Smooth muscle cell (in vitro differentiated cells): ENCODE data around the gene LPCAT2. TPM values are rescaled to one million over a fixed set of nuclear protein-coding genes. Genes with fewer than 3 reads are reported as not detected.

Source experiments
- DNase-seq: peaks from one replicate; lab custom pipeline; 2025; ENCODE audit not compliant: unreplicated experiment; lab: John Stamatoyannopoulos, UW
- H2AFZ ChIP-seq: fragments of 200-600 bp; sonication (generic); 2 replicates; pipeline ENCODE4 v1.6.0; 2016; ENCODE audit warnings: antibody characterized with exemption, low read depth, mild to moderate bottlenecking
- H3F3A ChIP-seq: fragments of 200-600 bp; sonication (generic); 2 replicates; pipeline ENCODE4 v1.6.0; 2017; ENCODE audit warnings: antibody characterized with exemption, low read depth
- H3K27ac ChIP-seq: fragments of 200-600 bp; sonication (generic); 2 replicates; pipeline ENCODE4 v1.5.1; 2016; ENCODE audit warnings: low read depth, mild to moderate bottlenecking
- H3K27me3 ChIP-seq: fragments of 200-600 bp; sonication (generic); 2 replicates; pipeline ENCODE4 v1.6.1; 2016; ENCODE audit warnings: low read depth, mild to moderate bottlenecking
- H3K36me3 ChIP-seq: fragments of 200-600 bp; sonication (generic); 2 replicates; pipeline ENCODE4 v1.5.1; 2016; ENCODE audit warnings: low read depth
- H3K4me1 ChIP-seq: fragments of 200-600 bp; sonication (generic); 2 replicates; pipeline ENCODE4 v1.5.1; 2016; ENCODE audit warnings: low read depth
- H3K4me2 ChIP-seq: fragments of 200-600 bp; sonication (generic); 2 replicates; pipeline ENCODE4 v1.6.0; 2016; ENCODE audit warnings: mild to moderate bottlenecking
- H3K4me3 ChIP-seq: fragments of 200-600 bp; sonication (generic); 2 replicates; pipeline ENCODE4 v1.5.1; 2016; ENCODE audit warnings: mild to moderate bottlenecking
- H3K79me2 ChIP-seq: fragments of 200-600 bp; sonication (generic); 2 replicates; pipeline ENCODE4 v1.6.0; 2016; ENCODE audit warnings: low read depth, mild to moderate bottlenecking
- H3K9ac ChIP-seq: fragments of 200-600 bp; sonication (generic); 2 replicates; pipeline ENCODE4 v1.6.0; 2016; ENCODE audit warnings: low read depth
- H3K9me3 ChIP-seq: fragments of 200-600 bp; sonication (generic); replicated peaks from 2 replicates; pipeline ENCODE4 v1.5.1; 2016; ENCODE audit warnings: low read depth
- H4K20me1 ChIP-seq: fragments of 200-600 bp; sonication (generic); 2 replicates; pipeline ENCODE4 v1.6.0; 2016; ENCODE audit warnings: low read depth
- CTCF ChIP-seq: fragments of 200-600 bp; sonication (generic); IDR thresholded peaks from 2 replicates; pipeline ENCODE4 v1.5.1; 2017; ENCODE audit warnings: borderline replicate concordance, mild to moderate bottlenecking, antibody characterized with exemption; ENCODE audit not compliant: insufficient read depth, poor library complexity, severe bottlenecking
- WGBS: methylation state at CpG from one replicate; pipeline ENCODE4 v1.1.7; 2016; ENCODE audit warnings: low lambda C conversion rate; 5-methylcytosine and 5-hydroxymethylcytosine counted together
- polyA plus RNA-seq: library from polyadenylated mRNA; unstranded; fragments of >200 nt; fragmentation: Nextera tagmentation; extraction: Ambion mirVana; gene quantifications from 2 replicates; pipeline ENCODE4 v1.2.1, GENCODE V29; 2016
- total RNA-seq: library from RNA; depleted of rRNA; stranded (reverse); fragments of >200 nt; gene quantifications from 2 replicates; pipeline ENCODE4 v1.2.3, GENCODE V29; 2014

The LPCAT2 gene
- total and polyA plus RNA-seq, 2 experiments from 2014 or later: 12.3 to 55.6 TPM

DNA sequence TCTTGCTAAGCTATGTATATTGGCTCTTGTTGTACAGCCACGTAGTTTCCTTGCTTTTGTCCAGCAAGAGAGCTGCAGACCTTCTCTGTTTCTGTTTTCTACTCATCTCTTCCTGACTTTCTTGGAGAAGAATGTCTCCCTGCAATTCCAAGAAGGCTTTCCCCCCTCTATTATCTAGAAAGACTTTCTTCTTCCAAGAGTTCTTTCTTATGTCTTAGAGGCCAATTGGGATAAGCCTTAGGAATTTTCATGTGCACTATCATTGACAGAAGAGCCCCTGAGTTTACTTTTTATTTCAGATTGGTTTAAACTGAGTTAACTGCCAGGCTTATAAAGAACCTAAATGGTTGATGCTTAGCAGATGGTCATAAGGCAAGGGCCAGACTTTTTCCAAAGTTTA lies 66.6 kb downstream of the LPCAT2 start:
- Histone ChIP-seq H3K9me3 (no peaks in the 10 kb centered on the region), H4K20me1 (no peaks in the 10 kb centered on the region), H3K4me2 (no peak overlapping the region), H3K4me3 (no peak overlapping the region), H3K36me3 (peaks cover 17% of the 10 kb centered on the region), H3K9ac (no peak overlapping the region), H3K4me1 (no peaks in the 10 kb centered on the region), H2AFZ (no peak overlapping the region), H3K27me3 (no peaks in the 10 kb centered on the region), H3K27ac (no peak overlapping the region), H3K79me2 (no peaks in the 10 kb centered on the region), H3F3A (no peaks in the 10 kb centered on the region)
- DNase-seq: no peak
- TF ChIP-seq CTCF: no peak
- 80% methylated on average over 1 of the region's 1 CpG for WGBS

GRCh38 chr16:55576384-55576783 lies 67.5 kb downstream of the LPCAT2 start:
- 88% methylated on average over 2 of the region's 2 CpGs for WGBS
- TF ChIP-seq CTCF: no peak
- Histone ChIP-seq H3K27ac (no peak overlapping the region), H3F3A (no peaks in the 10 kb centered on the region), H3K9ac (no peak overlapping the region), H3K36me3 (peaks cover 17% of the 10 kb centered on the region), H2AFZ (no peak overlapping the region), H3K9me3 (no peaks in the 10 kb centered on the region), H3K4me1 (no peaks in the 10 kb centered on the region), H3K4me3 (no peak overlapping the region), H3K4me2 (no peak overlapping the region), H3K79me2 (no peaks in the 10 kb centered on the region), H3K27me3 (no peaks in the 10 kb centered on the region), H4K20me1 (no peaks in the 10 kb centered on the region)
- DNase-seq: no peak

- Histone ChIP-seq H3K4me1 (no peaks in the 10 kb centered on the region), H3K9me3 (no peaks in the 10 kb centered on the region), H4K20me1 (no peaks in the 10 kb centered on the region), H3K27ac (no peak overlapping the region), H3K27me3 (no peaks in the 10 kb centered on the region), H3K36me3 (peaks cover 17% of the 10 kb centered on the region), H3K4me2 (no peak overlapping the region), H3K4me3 (no peak overlapping the region), H3K9ac (no peak overlapping the region), H3F3A (no peaks in the 10 kb centered on the region), H2AFZ (no peak overlapping the region), H3K79me2 (no peaks in the 10 kb centered on the region)
- no peak for TF ChIP-seq CTCF
- DNase-seq: no peak
- 90% methylated on average over 3 of the region's 3 CpGs for WGBS
These were observed 69.0 kb downstream of the LPCAT2 start for GRCh38 chr16:55577887-55578286.

- H3K4me1 ChIP-seq: peaks cover 8% of the 10 kb centered on the region
- H2AFZ ChIP-seq: no peak overlapping the region
- no peaks in the 10 kb centered on the region for H3K9me3 ChIP-seq
- H3K4me3 ChIP-seq: no peak overlapping the region
- H4K20me1 ChIP-seq: no peaks in the 10 kb centered on the region
- H3F3A ChIP-seq: no peaks in the 10 kb centered on the region
- 73% methylated on average over 2 of the region's 2 CpGs for WGBS
- H3K79me2 ChIP-seq: no peaks in the 10 kb centered on the region
- peaks cover 4% of the 10 kb centered on the region for H3K36me3 ChIP-seq
- no peak for DNase-seq
- no peak overlapping the region for H3K27ac ChIP-seq
- H3K27me3 ChIP-seq: no peaks in the 10 kb centered on the region
- no peak for TF ChIP-seq CTCF
- H3K4me2 ChIP-seq: no peak overlapping the region
- H3K9ac ChIP-seq: no peak overlapping the region
These were observed 76.8 kb downstream of the LPCAT2 start for GRCh38 chr16:55585631-55586030.
